ENCODE measurements around the gene CUL9.

DNA sequence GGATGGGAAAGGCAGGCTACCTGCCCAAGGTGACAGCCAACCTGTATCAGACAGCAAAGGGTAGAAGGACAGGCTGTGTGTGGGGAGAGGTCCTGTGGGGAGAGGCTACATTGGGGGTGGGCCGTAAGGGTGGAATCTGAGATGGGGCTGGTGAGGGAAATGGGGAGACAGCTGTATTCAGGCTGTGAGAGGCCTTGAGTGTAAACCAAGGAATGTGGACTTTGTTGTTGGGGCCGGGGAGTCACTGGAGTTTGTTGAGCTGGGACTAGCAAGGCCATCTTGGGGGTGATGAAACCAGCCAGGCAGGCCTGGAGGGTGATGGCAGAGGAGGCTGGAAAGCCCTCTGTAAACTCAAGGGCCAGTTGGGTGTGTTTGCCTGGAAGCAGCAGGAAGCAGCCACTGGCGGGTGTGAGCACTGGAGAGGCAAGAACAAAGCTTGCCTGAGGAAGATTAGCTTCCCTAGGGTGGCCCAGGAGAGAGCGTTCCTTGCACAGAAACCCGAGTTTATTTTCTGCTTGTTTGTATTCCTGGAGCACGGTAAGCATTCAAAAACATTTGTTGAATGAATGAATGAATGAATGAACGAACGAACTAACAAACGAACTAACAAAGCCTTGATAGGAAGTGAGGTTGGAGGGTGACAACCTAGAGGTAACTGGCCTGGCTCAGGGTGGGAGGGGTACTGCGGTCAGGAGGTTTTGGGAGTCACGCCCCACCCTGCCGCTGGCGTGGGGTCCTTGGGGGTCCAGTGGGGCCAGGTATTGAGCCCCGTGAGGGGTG lies 80.2 kb downstream of the CUL9 start:
- TF ChIP-seq ARNTL (CRISPR knock-in tag; IDR thresholded peaks at IDR 0.05; ENCODE audit: borderline replicate concordance, low read depth) (no peak), ZNF565 (CRISPR knock-in tag; conservative IDR thresholded peaks at IDR 0.05; ENCODE audit: low read depth) (no peak), OSR1 (CRISPR knock-in tag; IDR thresholded peaks at IDR 0.05) (no peak), TOX (CRISPR knock-in tag; IDR thresholded peaks at IDR 0.05; ENCODE audit: borderline replicate concordance) (no peak), ZFP3 (CRISPR knock-in tag; IDR thresholded peaks at IDR 0.05) (no peak), RARB (CRISPR knock-in tag; IDR thresholded peaks at IDR 0.05) (no peak), SNAI2 (CRISPR knock-in tag; IDR thresholded peaks at IDR 0.05) (no peak)
- TF ChIP-seq, protein P1, sequence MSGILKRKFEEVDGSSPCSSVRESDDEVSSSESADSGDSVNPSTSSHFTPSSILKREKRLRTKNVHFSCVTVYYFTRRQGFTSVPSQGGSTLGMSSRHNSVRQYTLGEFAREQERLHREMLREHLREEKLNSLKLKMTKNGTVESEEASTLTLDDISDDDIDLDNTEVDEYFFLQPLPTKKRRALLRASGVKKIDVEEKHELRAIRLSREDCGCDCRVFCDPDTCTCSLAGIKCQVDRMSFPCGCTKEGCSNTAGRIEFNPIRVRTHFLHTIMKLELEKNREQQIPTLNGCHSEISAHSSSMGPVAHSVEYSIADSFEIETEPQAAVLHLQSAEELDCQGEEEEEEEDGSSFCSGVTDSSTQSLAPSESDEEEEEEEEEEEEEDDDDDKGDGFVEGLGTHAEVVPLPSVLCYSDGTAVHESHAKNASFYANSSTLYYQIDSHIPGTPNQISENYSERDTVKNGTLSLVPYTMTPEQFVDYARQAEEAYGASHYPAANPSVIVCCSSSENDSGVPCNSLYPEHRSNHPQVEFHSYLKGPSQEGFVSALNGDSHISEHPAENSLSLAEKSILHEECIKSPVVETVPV (CRISPR knock-in tag; IDR thresholded peaks at IDR 0.05): no peak
- TF ChIP-seq, protein P2, sequence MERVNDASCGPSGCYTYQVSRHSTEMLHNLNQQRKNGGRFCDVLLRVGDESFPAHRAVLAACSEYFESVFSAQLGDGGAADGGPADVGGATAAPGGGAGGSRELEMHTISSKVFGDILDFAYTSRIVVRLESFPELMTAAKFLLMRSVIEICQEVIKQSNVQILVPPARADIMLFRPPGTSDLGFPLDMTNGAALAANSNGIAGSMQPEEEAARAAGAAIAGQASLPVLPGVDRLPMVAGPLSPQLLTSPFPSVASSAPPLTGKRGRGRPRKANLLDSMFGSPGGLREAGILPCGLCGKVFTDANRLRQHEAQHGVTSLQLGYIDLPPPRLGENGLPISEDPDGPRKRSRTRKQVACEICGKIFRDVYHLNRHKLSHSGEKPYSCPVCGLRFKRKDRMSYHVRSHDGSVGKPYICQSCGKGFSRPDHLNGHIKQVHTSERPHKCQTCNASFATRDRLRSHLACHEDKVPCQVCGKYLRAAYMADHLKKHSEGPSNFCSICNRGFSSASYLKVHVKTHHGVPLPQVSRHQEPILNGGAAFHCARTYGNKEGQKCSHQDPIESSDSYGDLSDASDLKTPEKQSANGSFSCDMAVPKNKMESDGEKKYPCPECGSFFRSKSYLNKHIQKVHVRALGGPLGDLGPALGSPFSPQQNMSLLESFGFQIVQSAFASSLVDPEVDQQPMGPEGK (CRISPR knock-in tag; IDR thresholded peaks at IDR 0.05; ENCODE audit: borderline replicate concordance): no peak
- TF ChIP-seq, protein P3, sequence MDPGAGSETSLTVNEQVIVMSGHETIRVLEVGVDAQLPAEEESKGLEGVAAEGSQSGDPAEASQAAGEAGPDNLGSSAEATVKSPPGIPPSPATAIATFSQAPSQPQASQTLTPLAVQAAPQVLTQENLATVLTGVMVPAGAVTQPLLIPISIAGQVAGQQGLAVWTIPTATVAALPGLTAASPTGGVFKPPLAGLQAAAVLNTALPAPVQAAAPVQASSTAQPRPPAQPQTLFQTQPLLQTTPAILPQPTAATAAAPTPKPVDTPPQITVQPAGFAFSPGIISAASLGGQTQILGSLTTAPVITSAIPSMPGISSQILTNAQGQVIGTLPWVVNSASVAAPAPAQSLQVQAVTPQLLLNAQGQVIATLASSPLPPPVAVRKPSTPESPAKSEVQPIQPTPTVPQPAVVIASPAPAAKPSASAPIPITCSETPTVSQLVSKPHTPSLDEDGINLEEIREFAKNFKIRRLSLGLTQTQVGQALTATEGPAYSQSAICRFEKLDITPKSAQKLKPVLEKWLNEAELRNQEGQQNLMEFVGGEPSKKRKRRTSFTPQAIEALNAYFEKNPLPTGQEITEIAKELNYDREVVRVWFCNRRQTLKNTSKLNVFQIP (CRISPR knock-in tag; IDR thresholded peaks at IDR 0.05; ENCODE audit: borderline replicate concordance, low read depth): no peak
